SU-DHL-6 (cell line): Measurements from ENCODE around the gene UBE2Q2.
A peak's percentile ranks its signal among the peaks of the same experiment; 100 is the strongest.

ENCODE experiments used
- H2AFZ ChIP-seq: fragments of 200-600 bp; sonication (generic); 2 replicates; pipeline ENCODE4 v1.6.1; 2014; ENCODE audit warnings: low read depth, mild to moderate bottlenecking, moderate library complexity, mixed read lengths, antibody characterized with exemption, low read length; ENCODE audit not compliant: severe bottlenecking
- H3F3A ChIP-seq: fragments of 200-600 bp; shearing (Covaris generic); 2 replicates; pipeline ENCODE4 v1.6.0; 2016; ENCODE audit warnings: antibody characterized with exemption, mild to moderate bottlenecking; ENCODE audit not compliant: insufficient read depth
- H3K27ac ChIP-seq: fragments of 200-600 bp; sonication (generic); 2 replicates; pipeline ENCODE4 v1.5.1; 2016; ENCODE audit warnings: low read depth, mild to moderate bottlenecking, low read length, moderate library complexity, mixed read lengths
- H3K27me3 ChIP-seq: fragments of 200-600 bp; sonication (generic), shearing (Covaris generic); 2 replicates; pipeline ENCODE4 v1.6.0; 2014; ENCODE audit warnings: mild to moderate bottlenecking, low read length
- H3K36me3 ChIP-seq: fragments of 200-600 bp; sonication (generic); 2 replicates; pipeline ENCODE4 v1.6.1; 2014; ENCODE audit warnings: mild to moderate bottlenecking, low read length, mixed read lengths
- H3K4me2 ChIP-seq: fragments of 300-600, 200-600 bp; shearing (Covaris generic), sonication (generic); 2 replicates; pipeline ENCODE4 v1.6.0; 2014; ENCODE audit warnings: low read length, low read depth, mild to moderate bottlenecking; ENCODE audit not compliant: poor library complexity, severe bottlenecking
- H3K4me3 ChIP-seq: fragments of 200-600 bp; sonication (generic); 2 replicates; pipeline ENCODE4 v1.5.1; 2014; ENCODE audit warnings: antibody characterized with exemption, low read length, mild to moderate bottlenecking, mixed read lengths; ENCODE audit not compliant: insufficient read depth, poor library complexity, severe bottlenecking
- H3K79me2 ChIP-seq: fragments of 200-600 bp; sonication (generic); 2 replicates; pipeline ENCODE4 v1.6.1; 2014; ENCODE audit warnings: mild to moderate bottlenecking, low read length, moderate library complexity; ENCODE audit not compliant: insufficient read depth
- H3K9ac ChIP-seq: fragments of 200-600 bp; sonication (generic); 2 replicates; pipeline ENCODE4 v1.7.0; 2014; ENCODE audit warnings: mild to moderate bottlenecking, low read length
- H3K9me2 ChIP-seq: fragments of 200-600 bp; sonication (generic); replicated peaks from 2 replicates; pipeline ENCODE4 v1.6.1; 2014; ENCODE audit warnings: low read length; ENCODE audit not compliant: insufficient read depth
- H3K9me3 ChIP-seq: fragments of 200-600 bp; sonication (generic); 2 replicates; pipeline ENCODE4 v1.6.1; 2014; ENCODE audit warnings: low read length, mixed read lengths; ENCODE audit not compliant: insufficient read depth
- H4K20me1 ChIP-seq: fragments of 200-600 bp; sonication (generic); 2 replicates; pipeline ENCODE4 v1.6.1; 2014; ENCODE audit warnings: low read depth, mild to moderate bottlenecking, antibody characterized with exemption, low read length, moderate library complexity, mixed read lengths
- EZH2phosphoT487 ChIP-seq: fragments of 200-600 bp; sonication (generic), shearing (Covaris generic); conservative IDR thresholded peaks from 2 replicates; pipeline ENCODE4 v1.6.1; 2018; ENCODE audit warnings: mild to moderate bottlenecking, antibody characterized with exemption, low read length, moderate library complexity, mixed read lengths
- TF ChIP-seq, protein P1 (sequence below): fragments of 200-600 bp; sonication (generic); IDR thresholded peaks from one replicate; pipeline ENCODE4 v1.5.1; 2017; ENCODE audit warnings: antibody characterized with exemption, mild to moderate bottlenecking, low read length, moderate library complexity; ENCODE audit not compliant: insufficient read depth, poor library complexity, severe bottlenecking

Gene UBE2Q2

DNA sequence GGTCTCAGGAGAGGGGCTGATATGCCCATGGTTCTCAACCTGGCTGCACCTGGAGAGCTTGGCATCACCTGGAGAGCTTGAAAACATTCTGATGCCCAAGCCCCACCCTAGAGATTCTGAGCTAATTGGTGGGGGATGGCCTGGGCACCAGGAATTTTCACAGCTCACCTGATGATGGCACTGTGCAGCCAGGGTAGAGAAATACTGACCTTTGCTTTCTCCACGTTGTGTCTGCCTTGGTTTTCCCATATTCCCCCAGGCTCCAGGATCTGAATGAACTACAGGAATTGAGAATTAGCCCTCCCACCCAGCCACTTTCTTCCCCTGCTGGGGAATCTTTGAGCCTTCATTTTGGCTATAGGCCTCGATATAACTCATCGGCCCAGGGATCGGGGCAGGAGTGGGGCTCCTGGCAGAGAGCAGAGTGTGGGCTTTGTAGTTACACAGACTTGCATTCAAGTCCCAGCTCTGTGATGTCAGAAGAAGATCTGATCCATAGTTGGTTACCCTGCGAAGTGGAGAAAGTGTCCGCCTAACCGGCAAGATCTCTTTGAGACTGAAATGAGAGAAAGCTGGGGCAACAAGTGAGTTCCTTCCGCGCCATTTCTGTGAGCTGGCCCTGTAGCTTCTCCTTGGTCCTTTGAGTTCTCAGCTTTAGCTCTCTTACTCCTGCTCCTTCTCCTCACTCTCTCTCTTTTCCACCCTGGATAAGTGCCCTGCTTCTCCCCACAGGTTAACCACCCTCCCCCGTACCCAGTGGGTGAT lies 33.1 kb upstream of the UBE2Q2 start:
- H2AFZ ChIP-seq, result no peak overlapping the region
- H4K20me1 ChIP-seq, result no peaks in the 10 kb centered on the region
- no peaks in the 10 kb centered on the region for H3F3A ChIP-seq
- no peaks in the 10 kb centered on the region for H3K79me2 ChIP-seq
- no peak overlapping the region for H3K4me3 ChIP-seq
- H3K27ac ChIP-seq, result no peak overlapping the region
- H3K9ac ChIP-seq, result no peak overlapping the region
- no peak overlapping the region for H3K4me2 ChIP-seq
- no peaks in the 10 kb centered on the region for H3K36me3 ChIP-seq
- no peaks in the 10 kb centered on the region for H3K27me3 ChIP-seq
- H3K9me2 ChIP-seq, result no peaks in the 10 kb centered on the region
- TF ChIP-seq EZH2phosphoT487, result no peak
- TF ChIP-seq, protein P1, sequence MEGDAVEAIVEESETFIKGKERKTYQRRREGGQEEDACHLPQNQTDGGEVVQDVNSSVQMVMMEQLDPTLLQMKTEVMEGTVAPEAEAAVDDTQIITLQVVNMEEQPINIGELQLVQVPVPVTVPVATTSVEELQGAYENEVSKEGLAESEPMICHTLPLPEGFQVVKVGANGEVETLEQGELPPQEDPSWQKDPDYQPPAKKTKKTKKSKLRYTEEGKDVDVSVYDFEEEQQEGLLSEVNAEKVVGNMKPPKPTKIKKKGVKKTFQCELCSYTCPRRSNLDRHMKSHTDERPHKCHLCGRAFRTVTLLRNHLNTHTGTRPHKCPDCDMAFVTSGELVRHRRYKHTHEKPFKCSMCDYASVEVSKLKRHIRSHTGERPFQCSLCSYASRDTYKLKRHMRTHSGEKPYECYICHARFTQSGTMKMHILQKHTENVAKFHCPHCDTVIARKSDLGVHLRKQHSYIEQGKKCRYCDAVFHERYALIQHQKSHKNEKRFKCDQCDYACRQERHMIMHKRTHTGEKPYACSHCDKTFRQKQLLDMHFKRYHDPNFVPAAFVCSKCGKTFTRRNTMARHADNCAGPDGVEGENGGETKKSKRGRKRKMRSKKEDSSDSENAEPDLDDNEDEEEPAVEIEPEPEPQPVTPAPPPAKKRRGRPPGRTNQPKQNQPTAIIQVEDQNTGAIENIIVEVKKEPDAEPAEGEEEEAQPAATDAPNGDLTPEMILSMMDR, result peak; percentile 28
- H3K9me3 ChIP-seq, result no peaks in the 10 kb centered on the region

DNA sequence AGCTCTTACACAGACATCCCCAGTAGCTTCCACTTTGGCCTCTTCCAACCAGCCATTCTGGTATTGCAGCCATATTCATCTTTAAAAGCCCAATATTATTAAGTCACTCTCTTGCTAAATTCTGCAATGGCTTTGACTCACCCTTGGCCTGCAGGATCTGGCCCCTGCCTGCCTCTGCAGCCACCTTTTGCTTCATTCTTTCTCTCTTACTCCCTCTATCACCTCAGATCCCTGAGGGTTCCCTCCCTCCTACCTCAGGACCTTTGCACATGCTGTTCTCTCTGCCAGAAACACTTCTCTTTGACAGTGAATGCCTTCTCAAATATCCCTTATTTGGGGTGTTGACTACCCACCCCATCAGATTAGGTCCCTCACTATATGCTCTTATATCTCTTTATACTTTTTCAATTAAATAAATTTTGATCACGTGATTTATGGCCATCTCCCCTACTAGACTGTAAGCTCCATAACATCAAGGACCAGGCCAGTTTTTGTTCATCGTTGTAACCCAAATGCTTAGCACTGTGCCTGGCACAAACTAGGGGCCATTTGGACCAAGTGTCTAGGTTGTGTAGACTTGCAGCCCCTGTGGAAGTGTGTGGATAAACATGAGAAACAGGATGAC lies 32.3 kb upstream of the UBE2Q2 start:
- no peaks in the 10 kb centered on the region for H3F3A ChIP-seq
- H3K9me2 ChIP-seq, result no peaks in the 10 kb centered on the region
- no peaks in the 10 kb centered on the region for H3K79me2 ChIP-seq
- TF ChIP-seq EZH2phosphoT487, result no peak
- TF ChIP-seq, protein P1, result no peak
- no peak overlapping the region for H3K4me3 ChIP-seq
- no peak overlapping the region for H3K27ac ChIP-seq
- no peak overlapping the region for H2AFZ ChIP-seq
- no peaks in the 10 kb centered on the region for H3K9me3 ChIP-seq
- no peak overlapping the region for H3K4me2 ChIP-seq
- no peaks in the 10 kb centered on the region for H3K36me3 ChIP-seq
- no peak overlapping the region for H3K9ac ChIP-seq
- H3K27me3 ChIP-seq, result no peaks in the 10 kb centered on the region
- no peaks in the 10 kb centered on the region for H4K20me1 ChIP-seq

DNA sequence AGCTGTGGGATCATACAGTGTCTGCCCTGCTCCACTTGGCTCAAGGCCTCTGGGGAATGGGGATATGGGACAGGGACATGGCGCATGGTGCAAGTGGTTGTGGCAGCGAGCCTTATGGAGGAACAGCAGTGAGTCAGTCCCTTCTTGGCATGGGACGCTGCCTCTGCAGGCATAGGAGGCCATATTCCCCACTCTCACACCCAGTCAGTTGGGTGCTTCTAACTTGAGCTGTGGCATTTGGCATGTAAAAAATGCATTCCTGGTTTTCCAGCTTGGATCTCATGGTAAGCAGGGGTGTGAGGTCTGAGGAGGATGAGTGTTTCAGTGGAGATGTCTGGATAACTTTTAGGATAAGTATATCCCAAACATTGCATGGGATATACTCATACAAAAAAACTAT lies 31.6 kb upstream of the UBE2Q2 start:
- no peak overlapping the region for H3K27ac ChIP-seq
- H3K79me2 ChIP-seq, result no peaks in the 10 kb centered on the region
- H3F3A ChIP-seq, result no peaks in the 10 kb centered on the region
- H3K4me3 ChIP-seq, result no peak overlapping the region
- no peaks in the 10 kb centered on the region for H3K9me2 ChIP-seq
- TF ChIP-seq EZH2phosphoT487, result no peak
- TF ChIP-seq, protein P1, result no peak
- H2AFZ ChIP-seq, result no peak overlapping the region
- no peaks in the 10 kb centered on the region for H3K9me3 ChIP-seq
- no peak overlapping the region for H3K9ac ChIP-seq
- H3K4me2 ChIP-seq, result no peak overlapping the region
- no peaks in the 10 kb centered on the region for H3K36me3 ChIP-seq
- H4K20me1 ChIP-seq, result no peaks in the 10 kb centered on the region
- H3K27me3 ChIP-seq, result no peaks in the 10 kb centered on the region
